ENCODE results near the gene PIN4.

- TF ChIP-seq, protein P1, sequence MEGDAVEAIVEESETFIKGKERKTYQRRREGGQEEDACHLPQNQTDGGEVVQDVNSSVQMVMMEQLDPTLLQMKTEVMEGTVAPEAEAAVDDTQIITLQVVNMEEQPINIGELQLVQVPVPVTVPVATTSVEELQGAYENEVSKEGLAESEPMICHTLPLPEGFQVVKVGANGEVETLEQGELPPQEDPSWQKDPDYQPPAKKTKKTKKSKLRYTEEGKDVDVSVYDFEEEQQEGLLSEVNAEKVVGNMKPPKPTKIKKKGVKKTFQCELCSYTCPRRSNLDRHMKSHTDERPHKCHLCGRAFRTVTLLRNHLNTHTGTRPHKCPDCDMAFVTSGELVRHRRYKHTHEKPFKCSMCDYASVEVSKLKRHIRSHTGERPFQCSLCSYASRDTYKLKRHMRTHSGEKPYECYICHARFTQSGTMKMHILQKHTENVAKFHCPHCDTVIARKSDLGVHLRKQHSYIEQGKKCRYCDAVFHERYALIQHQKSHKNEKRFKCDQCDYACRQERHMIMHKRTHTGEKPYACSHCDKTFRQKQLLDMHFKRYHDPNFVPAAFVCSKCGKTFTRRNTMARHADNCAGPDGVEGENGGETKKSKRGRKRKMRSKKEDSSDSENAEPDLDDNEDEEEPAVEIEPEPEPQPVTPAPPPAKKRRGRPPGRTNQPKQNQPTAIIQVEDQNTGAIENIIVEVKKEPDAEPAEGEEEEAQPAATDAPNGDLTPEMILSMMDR (IDR thresholded peaks at IDR 0.05; ENCODE audit: low read depth, low read length), result no peak
- TF ChIP-seq, protein P2, sequence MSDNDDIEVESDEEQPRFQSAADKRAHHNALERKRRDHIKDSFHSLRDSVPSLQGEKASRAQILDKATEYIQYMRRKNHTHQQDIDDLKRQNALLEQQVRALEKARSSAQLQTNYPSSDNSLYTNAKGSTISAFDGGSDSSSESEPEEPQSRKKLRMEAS (IDR thresholded peaks at IDR 0.05; ENCODE audit: low read depth, low read length), result no peak
- TF ChIP-seq POLR2A (IDR thresholded peaks at IDR 0.05; ENCODE audit: extremely low read depth, insufficient read length) (no peak), MYC (IDR thresholded peaks at IDR 0.05; ENCODE audit: low read depth, low read length) (no peak)
Observed at GRCh38 chrX:72132456-72132855, 49.1 kb upstream of the PIN4 start.

Data from NB4 (cell line).